Posterior vena cava (tissue), 2 donors: ENCODE data around the gene MBOAT2. TPM values are rescaled to one million over a fixed set of nuclear protein-coding genes. Genes with fewer than 3 reads are reported as not detected.

ENCODE experiments used
- DNase-seq: peaks from one replicate; pipeline ENCODE4 v3.0.0-alpha.2; 2020; ENCODE audit warnings: low spot score
- intact Hi-C, 2 donors: fragments of 100-400 bp; cut with DNase I; formaldehyde crosslinking; loops; one replicate each; pipeline versions ENCODE4 v1.14.1 to v1.14.2; 2022 to 2023
- total RNA-seq, 2 donors: library from RNA; stranded (reverse); fragmentation: NEBNext Ultra II Directional; extraction: Animal tissue kit (Norgen Biotek cat#: 25700); gene quantifications; one replicate each; pipeline ENCODE4 v1.2.1, GENCODE V29; 2021
- donor health status: DM: yes; HTN: yes; CAD: no.
- donor health status: DM: yes; HTN: yes; CAD: no.

The MBOAT2 gene
- total RNA-seq, 2 donors from 2014 or later: 9.4 to 16.1 TPM

- no peak for DNase-seq
- intact Hi-C loops: no loop called here
Observed at GRCh38 chr2:8882094-8882493, 121.4 kb downstream of the MBOAT2 start.

- no peak for DNase-seq
- intact Hi-C loops: loop anchor here in 1 of 2 donors (10.0 kb wide), 1 partner anchor 257 kb away; no protein-coding TSS in a partner anchor
Observed at GRCh38 chr2:8877894-8878293, 125.6 kb downstream of the MBOAT2 start.

DNA sequence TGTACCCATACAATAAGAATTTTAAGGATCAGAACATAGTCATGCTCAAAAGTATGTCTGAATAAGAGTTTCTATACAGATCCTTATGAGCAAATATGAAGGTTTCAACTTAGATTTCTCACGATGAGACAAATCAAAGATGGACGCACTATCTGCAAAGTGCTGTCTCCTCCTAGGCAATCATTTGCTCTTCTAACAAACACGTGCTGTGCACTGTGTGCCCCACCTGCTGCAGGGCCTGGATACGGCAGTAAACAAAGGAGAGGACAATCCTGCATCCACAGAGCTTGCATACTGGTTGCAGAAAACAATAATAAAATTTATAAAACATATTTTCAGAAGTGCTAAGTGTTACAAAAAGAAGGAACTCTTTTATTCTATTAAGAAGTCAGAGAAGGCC, 126.2 kb downstream of the MBOAT2 start:
- no peak for DNase-seq
- intact Hi-C loops: loop anchor here in 1 of 2 donors (10.0 kb wide), 1 partner anchor 257 kb away; no protein-coding TSS in a partner anchor

GRCh38 chr2:8876628-8877027, 126.9 kb downstream of the MBOAT2 start:
- DNase-seq: no peak
- intact Hi-C loops: loop anchor here in 1 of 2 donors (10.0 kb wide), 1 partner anchor 258 kb away; no protein-coding TSS in a partner anchor

GRCh38 chr2:8872821-8873432, 130.6 kb downstream of the MBOAT2 start:
- intact Hi-C loops: loop anchor here in 1 of 2 donors (10.0 kb wide), 1 partner anchor 262 kb away; no protein-coding TSS in a partner anchor
- DNase-seq: no peak

DNA sequence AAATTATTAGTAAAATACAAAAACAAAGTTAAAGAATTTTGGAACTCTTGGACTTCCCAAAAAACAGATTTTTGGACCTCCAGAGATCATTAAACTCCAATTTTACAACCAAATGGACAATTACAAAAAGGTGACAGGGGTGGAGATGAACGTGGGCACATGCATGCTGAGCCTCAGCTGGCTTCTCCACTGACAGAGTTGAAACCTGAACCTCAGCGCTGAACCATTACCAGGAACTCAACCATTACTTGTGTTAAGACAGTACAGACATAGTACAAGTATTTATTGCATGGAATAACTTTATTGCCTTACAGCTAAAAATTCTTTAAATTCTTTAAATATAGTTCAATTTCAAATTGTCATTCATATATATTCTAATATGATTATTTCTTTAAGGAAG, 133.0 kb downstream of the MBOAT2 start:
- intact Hi-C loops: loop anchor here in 1 of 2 donors (10.0 kb wide), 1 partner anchor 264 kb away; no protein-coding TSS in a partner anchor

DNA sequence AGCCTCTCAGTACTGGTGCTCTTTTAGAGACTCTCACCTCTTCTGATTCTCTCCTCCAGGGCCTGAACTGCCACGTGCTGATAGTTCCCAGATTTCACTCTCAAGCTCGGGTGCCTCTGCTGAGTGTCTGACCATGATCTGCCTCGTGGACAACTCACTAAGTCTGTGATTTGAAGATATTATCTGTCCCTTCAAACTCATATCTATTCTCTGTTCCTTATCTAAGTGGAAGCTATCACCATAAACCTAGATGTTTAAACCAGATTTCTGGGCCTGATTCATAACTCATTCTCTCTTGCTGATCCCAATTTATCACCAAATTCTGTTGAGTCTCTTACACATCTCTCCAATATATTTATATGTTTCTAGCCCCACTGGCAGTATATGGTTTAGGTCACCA, 136.1 kb downstream of the MBOAT2 start:
- intact Hi-C loops: loop anchor here in 1 of 2 donors (5.0 kb wide), 1 partner anchor 1170 kb away; no protein-coding TSS in a partner anchor
- no peak for DNase-seq

More for the DNA sequence above, 133.0 kb downstream of the MBOAT2 start:
- no peak for DNase-seq

DNA sequence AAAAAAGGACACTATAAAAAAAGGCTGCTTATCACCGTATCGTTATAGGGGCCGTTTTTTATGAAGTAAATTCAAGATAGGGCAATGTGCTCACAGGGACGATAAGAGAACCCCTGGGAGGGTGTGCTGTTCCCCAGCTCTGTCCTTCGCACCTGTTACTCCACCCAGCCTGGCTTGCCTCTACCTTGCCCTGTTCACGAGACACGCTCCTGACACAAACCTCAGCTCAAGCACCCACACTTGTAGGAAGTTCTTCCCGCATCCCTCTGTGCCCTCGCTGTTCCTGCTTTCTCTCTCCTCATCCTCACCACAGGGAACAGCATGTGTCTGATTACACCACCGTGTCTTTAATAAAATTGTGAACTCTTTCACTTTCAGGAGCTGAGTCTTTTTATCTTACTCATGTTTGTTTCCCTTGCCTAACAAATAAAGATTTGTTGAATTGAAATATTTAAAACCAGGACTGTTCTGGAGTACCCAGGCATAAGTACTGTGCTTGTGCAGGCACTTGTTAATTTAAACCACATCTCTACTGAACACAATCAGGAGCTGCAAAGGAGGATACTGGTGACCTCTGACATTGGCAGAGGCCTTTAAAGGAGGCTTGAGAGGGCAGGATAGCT, 140.0 kb downstream of the MBOAT2 start:
- intact Hi-C loops: no loop called here
- DNase-seq: no peak

DNA sequence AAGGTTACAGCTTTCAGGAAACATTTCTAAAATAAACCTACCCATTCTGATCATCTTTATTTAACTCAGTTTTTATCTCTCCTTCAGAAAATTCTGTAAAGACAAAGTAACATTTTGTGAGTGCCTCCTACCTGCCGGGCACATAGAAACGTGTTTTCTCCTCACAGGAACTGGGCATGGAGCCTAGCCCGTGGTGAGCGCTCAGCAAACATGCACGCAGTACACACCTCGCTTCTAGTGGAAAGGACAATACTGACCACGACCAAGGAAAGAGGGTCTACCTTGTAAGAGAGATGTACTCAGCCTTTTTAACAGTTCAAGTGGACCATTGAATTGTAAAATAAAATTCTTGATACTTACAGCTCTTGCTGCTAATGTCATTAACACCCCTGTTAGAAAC, 141.3 kb downstream of the MBOAT2 start:
- DNase-seq: no peak
- intact Hi-C loops: no loop called here

GRCh38 chr2:8861797-8862196, 141.7 kb downstream of the MBOAT2 start:
- intact Hi-C loops: no loop called here
- DNase-seq: no peak

DNA sequence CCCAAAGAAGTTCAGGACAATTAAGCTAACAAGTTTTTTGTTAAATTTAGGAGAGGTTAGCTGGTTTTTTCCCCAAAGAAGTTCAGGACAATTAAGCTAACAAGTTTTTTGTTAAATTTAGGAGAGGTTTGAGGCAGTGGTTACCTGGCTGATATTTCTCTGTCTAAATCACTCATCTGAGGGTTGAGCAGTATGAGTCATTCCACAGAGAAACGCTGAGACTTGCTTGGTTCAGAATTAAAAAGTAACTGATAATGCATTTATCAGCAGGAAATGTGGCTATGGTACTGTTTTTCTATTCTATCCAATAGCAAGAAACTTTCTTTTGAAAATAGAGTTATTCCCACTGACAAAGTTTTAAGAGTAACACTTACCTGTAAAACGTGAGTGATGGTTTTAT, 143.2 kb downstream of the MBOAT2 start:
- no peak for DNase-seq
- intact Hi-C loops: no loop called here

DNA sequence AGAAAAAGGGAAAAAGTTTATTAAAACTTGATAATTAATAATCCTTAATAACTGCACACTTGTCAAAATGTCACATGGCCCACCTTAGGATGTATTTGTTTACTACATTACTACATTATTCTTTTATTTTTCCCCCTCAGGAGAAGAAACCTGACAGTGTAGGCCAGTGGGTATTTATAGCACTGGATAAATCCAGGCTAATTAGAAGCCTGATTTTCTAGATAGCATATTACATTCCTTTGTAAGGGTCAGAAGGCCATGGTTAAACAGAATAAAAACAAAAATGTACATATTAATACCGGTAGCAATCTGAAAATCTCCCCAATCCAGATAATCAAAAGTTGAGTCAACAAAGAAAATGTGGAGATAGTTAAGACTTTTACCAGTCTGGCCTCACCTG, 144.6 kb downstream of the MBOAT2 start:
- intact Hi-C loops: no loop called here
- no peak for DNase-seq

DNA sequence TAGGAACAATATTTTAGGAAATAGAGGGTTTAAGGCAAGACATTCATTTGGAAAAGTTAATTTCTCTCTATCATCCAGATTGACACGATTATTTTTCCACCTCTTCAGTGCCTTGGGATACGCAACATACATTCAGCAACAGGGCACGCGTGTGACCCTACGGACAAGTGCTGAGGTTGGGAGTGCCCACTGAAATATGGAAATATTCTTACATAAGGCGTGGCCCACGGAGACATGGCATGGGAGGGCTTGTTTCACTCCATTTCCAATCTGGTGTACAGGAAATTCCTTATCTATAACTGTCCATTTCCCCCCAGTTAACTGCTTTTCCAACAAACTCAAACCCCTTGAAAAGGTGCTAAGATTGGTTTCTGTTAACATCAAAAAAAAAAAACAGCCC, 145.2 kb downstream of the MBOAT2 start:
- no peak for DNase-seq
- intact Hi-C loops: no loop called here

DNA sequence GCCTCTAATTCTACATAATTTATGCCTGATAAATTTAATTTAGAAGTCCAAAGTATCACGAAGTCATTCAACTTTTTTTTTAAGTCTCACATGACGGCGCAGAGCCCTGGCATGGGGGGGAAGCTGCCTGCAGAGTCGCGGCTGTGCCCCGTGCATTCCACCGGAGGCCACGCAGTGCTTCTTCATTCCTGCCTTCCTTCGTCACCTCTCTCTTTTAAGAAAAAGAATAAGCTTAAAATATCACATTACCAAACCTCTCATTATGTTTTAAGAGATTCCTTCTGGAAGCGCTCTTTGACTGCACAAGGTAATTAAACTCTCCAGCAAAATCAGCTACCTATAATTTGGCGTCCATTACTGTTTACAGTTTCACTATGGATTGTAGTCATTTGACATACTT, 145.8 kb downstream of the MBOAT2 start:
- intact Hi-C loops: no loop called here
- no peak for DNase-seq

GRCh38 chr2:8856176-8856575, 147.3 kb downstream of the MBOAT2 start:
- DNase-seq: no peak
- intact Hi-C loops: no loop called here

DNA sequence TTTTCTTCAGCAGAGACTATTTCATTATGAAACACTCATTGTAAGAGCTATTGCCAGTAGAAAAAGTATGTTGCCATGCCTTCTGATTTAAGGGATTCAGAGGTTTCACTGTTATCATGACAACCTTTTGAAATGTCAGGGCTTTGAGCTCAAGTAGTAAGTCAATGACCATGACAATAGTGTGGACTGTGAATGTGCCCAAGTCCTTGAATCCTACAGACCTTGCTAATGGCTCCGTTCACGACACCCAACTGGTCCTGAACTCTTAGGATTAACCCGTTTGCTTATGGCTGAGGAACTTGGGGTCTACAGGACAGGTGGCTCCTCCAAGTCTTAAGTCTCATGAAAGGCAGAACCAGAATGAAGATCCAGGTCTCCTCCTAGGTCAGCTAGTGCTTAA, 148.5 kb downstream of the MBOAT2 start:
- no peak for DNase-seq
- intact Hi-C loops: no loop called here

DNA sequence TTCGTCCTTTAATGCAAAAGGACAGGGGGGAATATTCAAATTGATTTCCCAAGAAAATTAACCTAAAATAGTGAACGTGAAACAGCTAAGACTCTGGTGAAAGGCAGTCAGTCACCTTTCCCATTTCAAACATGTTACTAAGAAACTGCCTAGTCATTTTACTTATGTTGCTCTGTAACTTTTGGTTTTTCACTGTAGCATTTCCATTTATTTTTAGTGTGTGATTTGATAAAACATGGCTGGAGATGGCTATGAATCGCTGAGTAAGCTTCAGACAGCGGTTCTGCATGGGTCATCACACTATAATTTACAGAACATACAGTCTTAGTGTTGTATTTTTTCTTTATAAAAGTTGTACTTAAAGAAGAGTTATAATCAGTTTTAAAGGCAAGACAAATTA, 150.1 kb downstream of the MBOAT2 start:
- intact Hi-C loops: no loop called here
- no peak for DNase-seq

- intact Hi-C loops: no loop called here
- DNase-seq: no peak
Observed at GRCh38 chr2:8851811-8852560, 151.5 kb downstream of the MBOAT2 start.

GRCh38 chr2:8850845-8851487, 152.5 kb downstream of the MBOAT2 start:
- intact Hi-C loops: no loop called here
- DNase-seq: no peak

DNA sequence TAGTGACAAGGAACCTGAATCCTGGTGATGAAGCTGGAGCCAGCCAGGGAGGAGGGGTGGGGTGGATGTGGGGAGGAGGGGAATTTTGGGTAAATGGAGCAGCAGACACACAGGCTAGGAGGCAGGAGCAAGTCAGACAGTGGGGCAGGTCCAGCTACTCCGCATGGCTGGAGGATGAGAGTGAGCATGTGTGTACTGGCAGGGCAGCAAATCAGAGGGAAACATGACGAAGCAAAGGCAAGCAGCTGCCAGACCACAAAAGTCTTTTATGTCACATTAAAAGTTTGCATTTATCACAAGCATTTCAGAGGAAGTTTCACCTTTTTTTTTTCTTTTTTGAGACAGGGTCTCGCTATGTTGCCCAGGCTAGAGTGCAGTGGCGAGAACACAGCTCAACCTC, 154.2 kb downstream of the MBOAT2 start:
- no peak for DNase-seq
- intact Hi-C loops: no loop called here
